Activated CD4-positive, alpha-beta T cell treated with anti-CD3 and anti-CD28 coated beads, Interleukin-2, amount 50 U/mL, for 48 hours (primary cell): ENCODE measurements around the gene P2RY11.

Source experiments
- DNase-seq, 2 experiments: peaks; one replicate each; pipeline ENCODE4 v3.0.0-alpha.2; 2020

P2RY11 gene

GRCh38 chr19:10113964-10114650 lies 2.6 kb downstream of the P2RY11 start:
- no peak for DNase-seq

GRCh38 chr19:10114651-10115391 lies 3.3 kb downstream of the P2RY11 start:
- peak in 1 of 2 experiments; percentile 40 for DNase-seq

- no peak for DNase-seq
Measured at GRCh38 chr19:10115392-10116084, 4.0 kb downstream of the P2RY11 start.

GRCh38 chr19:10116085-10116865 lies 4.8 kb downstream of the P2RY11 start:
- no peak for DNase-seq

- DNase-seq = no peak
Measured at GRCh38 chr19:10116866-10117616, 5.5 kb downstream of the P2RY11 start.

- no peak for DNase-seq
Measured at GRCh38 chr19:10118960-10119359, 7.5 kb downstream of the P2RY11 start.

GRCh38 chr19:10120538-10121189 lies 9.2 kb downstream of the P2RY11 start:
- no peak for DNase-seq

- no peak for DNase-seq
Measured at GRCh38 chr19:10122045-10122444, 10.6 kb downstream of the P2RY11 start.

GRCh38 chr19:10124429-10124828 lies 12.9 kb downstream of the P2RY11 start:
- DNase-seq = no peak

GRCh38 chr19:10126213-10126639 lies 14.7 kb downstream of the P2RY11 start:
- no peak for DNase-seq

- DNase-seq = no peak
Measured at GRCh38 chr19:10132905-10133304, 21.4 kb downstream of the P2RY11 start.

GRCh38 chr19:10133596-10133995 lies 22.1 kb downstream of the P2RY11 start:
- no peak for DNase-seq

- no peak for DNase-seq
Measured at GRCh38 chr19:10134040-10134439, 22.5 kb downstream of the P2RY11 start.

GRCh38 chr19:10135551-10136334 lies 24.2 kb downstream of the P2RY11 start:
- DNase-seq = no peak

GRCh38 chr19:10136936-10137335 lies 25.4 kb downstream of the P2RY11 start:
- no peak for DNase-seq

- DNase-seq = no peak
Measured at GRCh38 chr19:10137751-10138682, 26.5 kb downstream of the P2RY11 start.

- DNase-seq = no peak
Measured at GRCh38 chr19:10138879-10139795, 27.6 kb downstream of the P2RY11 start.

- no peak for DNase-seq
Measured at GRCh38 chr19:10139952-10140351, 28.5 kb downstream of the P2RY11 start.

GRCh38 chr19:10141479-10141878 lies 30.0 kb downstream of the P2RY11 start:
- DNase-seq = no peak
